HG02642 (cell line): ENCODE data around the gene RASSF1.
"Not testable (repeated sequence)": the region's sequence is repeated elsewhere in the genome, so short reads cannot be mapped to it uniquely, and the experiment has no call there.

Experiments used
- ATAC-seq: cut with Tn5 transposase; IDR thresholded peaks from one replicate; pipeline ENCODE4 v1.9.1; 2021; ENCODE audit warnings: mild to moderate bottlenecking; ENCODE audit not compliant: unreplicated experiment, poor library complexity

The RASSF1 gene

GRCh38 chr3:50312041-50312440 lies 28.6 kb downstream of the RASSF1 start:
- not testable (repeated sequence) for ATAC-seq

- no peak for ATAC-seq
Measured at GRCh38 chr3:50304601-50305000, 36.0 kb downstream of the RASSF1 start.

- ATAC-seq: no peak
Measured at GRCh38 chr3:50303013-50303815, 37.4 kb downstream of the RASSF1 start, which contains the start of gene HYAL1. HYAL1 (minus strand) TSS chr3:50303574; CDS start chr3:50302956, 618 bp downstream.

DNA sequence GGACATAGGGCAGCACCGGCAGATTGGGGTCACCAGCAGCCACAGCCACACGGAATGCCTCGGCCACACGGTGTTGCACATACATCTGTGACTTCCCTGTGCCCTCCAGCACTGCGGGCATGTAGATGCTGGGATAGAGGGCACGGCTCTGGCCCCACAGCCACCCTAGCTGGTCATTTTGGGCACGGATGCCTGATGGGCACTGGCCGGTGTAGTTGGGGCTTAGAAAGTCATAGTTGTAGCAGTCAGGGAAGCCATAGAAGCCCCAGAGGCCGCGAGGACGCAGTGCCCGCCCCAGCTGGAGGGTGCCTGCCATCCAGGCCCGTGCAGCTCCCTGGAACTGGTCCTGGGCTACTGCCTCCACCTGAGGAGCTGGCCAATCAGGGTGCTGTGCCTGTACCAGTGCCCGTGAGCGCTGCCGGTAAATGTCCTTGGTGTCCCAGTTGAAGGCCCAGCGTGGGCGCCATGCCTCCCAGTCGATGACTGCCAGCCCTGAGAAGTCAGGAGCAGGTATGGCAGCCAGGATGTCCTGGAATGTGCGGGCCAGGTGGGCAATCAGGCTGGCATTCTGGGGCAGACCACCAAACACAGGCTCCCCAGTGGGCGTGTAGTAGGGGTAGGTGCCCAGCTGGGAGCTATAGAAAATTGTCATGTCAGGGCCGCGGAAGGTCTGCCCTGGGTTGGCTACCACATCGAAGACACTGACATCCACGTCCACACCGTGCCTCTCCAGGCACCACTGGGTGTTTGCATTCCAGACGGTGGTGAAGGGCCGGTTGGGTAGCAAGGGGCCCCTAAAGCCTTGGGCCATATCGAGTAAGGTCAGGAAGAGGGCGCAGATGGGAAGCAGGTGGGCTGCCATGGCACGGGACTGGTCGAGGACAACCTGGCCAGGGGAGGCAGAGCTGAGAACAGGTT lies 38.3 kb downstream of the RASSF1 start:
- ATAC-seq: no peak

DNA sequence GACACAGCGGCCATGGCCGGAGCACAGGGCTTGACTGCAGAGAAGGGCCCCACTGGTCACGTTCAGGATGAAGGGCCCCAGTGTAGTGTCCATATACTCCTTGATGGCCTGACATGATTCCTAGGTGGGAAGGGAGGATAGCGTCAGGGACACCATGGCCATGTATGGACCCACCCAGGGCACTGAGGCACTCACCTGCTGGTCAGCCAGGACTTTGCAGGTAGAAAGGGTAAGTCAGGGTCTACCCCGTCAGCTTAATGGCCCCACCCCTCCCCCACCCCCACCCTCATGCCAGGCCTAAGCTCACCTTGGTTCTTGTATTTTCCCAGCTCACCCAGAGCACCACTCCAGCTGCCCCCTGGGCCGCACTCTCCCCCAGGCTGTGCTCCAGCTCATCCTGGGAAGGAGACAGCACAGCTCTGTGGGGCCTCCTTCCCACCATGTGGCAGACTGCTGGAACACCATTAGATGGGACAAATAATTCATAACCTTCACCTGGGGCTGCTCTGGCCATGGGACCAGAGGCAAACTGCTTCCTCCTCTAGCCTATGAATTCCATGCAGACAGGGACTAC lies 39.9 kb downstream of the RASSF1 start:
- ATAC-seq: no peak

DNA sequence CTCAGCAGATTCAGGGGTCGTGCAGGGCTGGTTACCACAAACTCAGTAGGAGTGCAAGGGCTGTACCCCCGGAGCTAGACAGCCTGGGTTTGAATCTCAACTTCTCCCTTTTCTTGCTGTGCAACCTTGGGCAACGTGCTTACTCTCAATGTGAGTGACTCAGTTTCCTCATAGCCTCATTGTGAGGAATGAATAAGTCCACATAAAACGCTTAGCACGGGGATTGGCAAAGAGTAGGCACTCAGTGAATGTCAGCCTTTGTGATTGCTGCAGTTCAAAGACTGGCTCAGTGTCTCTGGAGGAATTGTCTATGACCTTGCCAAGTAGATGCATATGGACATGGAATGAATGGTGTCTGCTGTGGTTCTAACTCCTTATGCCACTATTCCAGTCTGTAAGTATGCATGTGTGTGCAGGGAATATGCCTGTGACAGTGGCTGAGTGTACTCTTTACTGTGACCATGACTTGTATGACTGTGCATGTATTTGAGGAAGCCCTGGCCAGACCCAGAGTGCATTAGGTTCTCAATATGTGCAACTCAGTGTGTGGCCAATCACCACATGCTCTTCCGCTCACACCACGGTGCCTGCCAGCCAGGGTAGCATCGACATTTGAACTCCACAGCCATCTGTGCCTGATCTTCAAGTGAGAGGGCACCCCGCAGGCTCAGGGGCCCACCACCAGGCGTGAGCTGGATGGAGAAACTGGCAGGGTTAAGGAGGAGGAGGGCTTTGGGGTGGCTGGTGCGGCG lies 40.5 kb downstream of the RASSF1 start:
- ATAC-seq: no peak

DNA sequence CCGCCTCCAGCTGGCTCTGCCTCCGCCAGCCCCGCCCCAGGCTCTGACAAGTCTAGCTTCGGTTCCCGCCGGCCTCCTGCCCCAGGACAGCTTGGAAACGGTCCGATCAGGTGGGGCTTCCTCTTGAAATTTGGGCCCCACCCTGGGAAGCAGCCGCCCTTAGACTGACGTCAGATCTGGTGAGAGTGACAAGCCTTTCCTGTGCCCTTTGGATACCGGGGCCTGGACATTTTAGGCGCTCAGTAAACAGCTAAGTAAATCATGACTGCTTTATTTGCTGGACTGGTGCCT lies 41.1 kb downstream of the RASSF1 start:
- no peak for ATAC-seq

GRCh38 chr3:50298836-50299637 lies 41.6 kb downstream of the RASSF1 start, which contains the start of the genes HYAL3 and NAA80:
HYAL3 (minus strand) TSS chr3:50299405; CDS start chr3:50295602, 3,803 bp downstream.
NAA80 (minus strand) TSS chr3:50299405; CDS start chr3:50297463, 1,942 bp downstream.
- ATAC-seq: peak; percentile 80

- no peak for ATAC-seq
Measured at GRCh38 chr3:50297896-50298725, 42.5 kb downstream of the RASSF1 start.

DNA sequence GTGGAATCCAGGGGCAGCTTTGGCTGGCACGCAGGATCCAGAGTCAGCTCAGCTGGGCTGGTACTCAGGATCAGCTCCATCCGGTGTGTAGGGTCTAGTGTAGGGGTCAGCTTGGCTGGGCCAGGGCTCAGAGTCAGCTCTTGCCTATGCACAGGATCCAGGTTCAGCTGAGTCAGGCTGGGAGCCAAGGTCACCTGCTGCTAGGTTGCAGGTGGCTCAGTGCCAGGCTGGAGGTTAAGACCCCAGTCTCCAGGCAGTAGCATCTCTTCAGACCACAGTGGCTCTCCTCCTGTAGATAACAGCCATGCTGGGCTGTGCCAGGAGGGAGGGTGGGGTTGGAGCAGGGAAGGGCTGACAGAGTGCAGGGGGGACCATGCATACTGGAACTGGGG lies 43.3 kb downstream of the RASSF1 start:
- ATAC-seq: no peak

DNA sequence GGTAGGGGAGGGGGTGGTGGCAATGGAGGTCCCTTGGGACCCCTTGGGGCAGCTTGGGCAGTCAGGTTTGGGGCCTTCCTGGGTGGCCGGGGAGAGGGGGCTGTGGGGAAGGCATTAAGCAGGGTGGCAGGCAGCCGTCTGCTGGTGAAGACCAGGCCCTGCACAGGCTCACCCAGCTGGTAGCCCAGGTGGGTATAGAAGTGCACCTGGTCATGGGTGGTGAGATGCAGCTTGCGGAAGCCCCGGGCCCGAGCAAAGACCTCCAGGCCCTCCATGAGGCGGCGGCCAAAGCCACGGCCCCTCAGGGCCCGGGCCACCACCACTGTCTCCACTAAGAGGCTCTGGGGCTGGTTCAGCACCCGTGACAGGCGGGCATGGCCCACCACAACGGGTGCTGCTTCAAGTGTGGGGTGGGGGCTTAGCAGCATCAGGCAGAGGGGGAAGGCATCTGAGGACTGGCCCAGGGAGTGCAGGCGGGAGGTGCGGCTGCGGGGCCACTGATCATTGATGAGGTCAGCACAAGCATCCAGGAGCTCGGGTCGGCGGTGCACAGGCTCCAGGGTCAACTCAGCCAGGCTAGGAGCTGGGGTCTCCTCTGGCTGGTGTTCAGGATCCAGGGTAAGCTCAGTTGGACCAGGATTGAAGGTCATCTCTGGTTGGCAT lies 43.8 kb downstream of the RASSF1 start:
- ATAC-seq: no peak

GRCh38 chr3:50295553-50296431 lies 44.8 kb downstream of the RASSF1 start:
- no peak for ATAC-seq

GRCh38 chr3:50294492-50295403 lies 45.9 kb downstream of the RASSF1 start:
- no peak for ATAC-seq

DNA sequence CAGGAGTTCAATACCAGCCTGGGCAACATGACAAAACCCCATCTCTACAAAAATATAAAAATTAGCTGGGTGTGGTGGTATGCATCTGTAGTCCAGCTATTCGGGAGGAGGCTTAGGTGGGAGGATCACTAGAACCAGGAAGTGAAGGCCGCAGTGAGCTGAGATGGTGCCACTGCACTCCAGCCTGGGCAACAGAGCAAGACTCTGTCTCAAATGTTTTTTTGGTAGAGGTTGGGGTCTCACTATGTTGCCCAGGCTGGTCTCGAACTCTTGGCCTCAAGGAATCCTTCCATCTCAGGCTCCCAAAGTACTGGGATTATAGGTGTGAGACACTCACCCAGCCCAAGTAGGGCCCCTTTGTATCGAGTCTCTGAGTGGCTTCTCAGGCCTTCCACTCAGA lies 46.5 kb downstream of the RASSF1 start:
- ATAC-seq: no peak

GRCh38 chr3:50293079-50293801 lies 47.4 kb downstream of the RASSF1 start:
- ATAC-seq: no peak
